Lower leg skin (tissue), 4 donors: ENCODE results near the gene PANK3. TPM values are rescaled to one million over a fixed set of nuclear protein-coding genes. Genes with fewer than 3 reads are reported as not detected.

Experiments
- DNase-seq, 2 donors: peaks; one replicate each; pipeline ENCODE4 v3.0.0-alpha.2; 2019; ENCODE audit warnings: low spot score in 2 of 2
- H3K4me3 ChIP-seq: fragments of 200-600 bp; sonication (generic); 2 replicates; pipeline ENCODE4 v1.5.1; 2017; ENCODE audit warnings: mild to moderate bottlenecking, low read depth; ENCODE audit not compliant: poor library complexity, severe bottlenecking
- POLR2A ChIP-seq, 2 donors: fragments of 450-650 bp; IDR thresholded peaks; one replicate each; pipeline ENCODE4 v1.6.1; 2016 to 2017; ENCODE audit warnings: antibody characterized with exemption in 2 of 2, mild to moderate bottlenecking in 1 of 2, moderate library complexity in 1 of 2
- WGBS, 2 donors: methylation state at CpG; one replicate each; pipeline ENCODE4 v1.1.5; 2018; 5-methylcytosine and 5-hydroxymethylcytosine counted together
- intact Hi-C: fragments of 100-400 bp; cut with DNase I; formaldehyde crosslinking; loops from one replicate; pipeline ENCODE4 v1.15.0; 2023; ENCODE audit warnings: low total_unique reads
- total RNA-seq, 4 donors: library from RNA; depleted of rRNA; stranded (reverse); fragments of >200 nt; gene quantifications; one replicate each; pipeline ENCODE4 v1.1.0, GENCODE V29; 2016
- TF ChIP-seq, protein P1 (sequence below), 3 donors: fragments of 450-650 bp; IDR thresholded peaks; one replicate each; pipeline ENCODE4 v1.5.1; 2016; ENCODE audit warnings: antibody characterized with exemption in 3 of 3, mild to moderate bottlenecking in 3 of 3, moderate library complexity in 2 of 3

Gene PANK3
- total RNA-seq, 4 donors from 2014 or later: 31.3 to 46.2 (median 38.2) TPM

DNA sequence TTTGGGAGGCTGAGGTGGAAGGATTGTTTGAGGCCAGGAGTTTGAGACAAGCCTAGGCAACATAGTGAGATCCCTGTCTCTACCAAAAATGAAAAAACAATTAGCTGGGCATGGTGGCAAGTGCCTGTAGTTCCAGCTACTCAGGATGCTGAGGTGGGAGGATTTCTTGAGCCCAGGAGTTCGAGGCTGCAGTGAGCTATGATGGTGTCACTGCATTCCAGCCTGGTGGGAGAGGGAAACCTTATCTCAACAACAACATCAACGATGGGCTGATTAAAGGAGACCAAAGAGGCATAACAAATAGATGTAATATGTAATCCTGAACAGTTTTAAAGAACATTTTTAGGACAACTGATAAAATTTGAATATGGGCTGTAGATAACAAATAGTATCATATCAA is 34.2 kb upstream of the PANK3 start:
- no peak overlapping the region for H3K4me3 ChIP-seq
- no peak for TF ChIP-seq POLR2A (IDR thresholded peaks at IDR 0.05)
- TF ChIP-seq, protein P1, sequence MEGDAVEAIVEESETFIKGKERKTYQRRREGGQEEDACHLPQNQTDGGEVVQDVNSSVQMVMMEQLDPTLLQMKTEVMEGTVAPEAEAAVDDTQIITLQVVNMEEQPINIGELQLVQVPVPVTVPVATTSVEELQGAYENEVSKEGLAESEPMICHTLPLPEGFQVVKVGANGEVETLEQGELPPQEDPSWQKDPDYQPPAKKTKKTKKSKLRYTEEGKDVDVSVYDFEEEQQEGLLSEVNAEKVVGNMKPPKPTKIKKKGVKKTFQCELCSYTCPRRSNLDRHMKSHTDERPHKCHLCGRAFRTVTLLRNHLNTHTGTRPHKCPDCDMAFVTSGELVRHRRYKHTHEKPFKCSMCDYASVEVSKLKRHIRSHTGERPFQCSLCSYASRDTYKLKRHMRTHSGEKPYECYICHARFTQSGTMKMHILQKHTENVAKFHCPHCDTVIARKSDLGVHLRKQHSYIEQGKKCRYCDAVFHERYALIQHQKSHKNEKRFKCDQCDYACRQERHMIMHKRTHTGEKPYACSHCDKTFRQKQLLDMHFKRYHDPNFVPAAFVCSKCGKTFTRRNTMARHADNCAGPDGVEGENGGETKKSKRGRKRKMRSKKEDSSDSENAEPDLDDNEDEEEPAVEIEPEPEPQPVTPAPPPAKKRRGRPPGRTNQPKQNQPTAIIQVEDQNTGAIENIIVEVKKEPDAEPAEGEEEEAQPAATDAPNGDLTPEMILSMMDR (IDR thresholded peaks at IDR 0.05): no peak
- intact Hi-C loops: no loop called here
- 52 to 66% methylated on average over 2 of the region's 2 CpGs for WGBS, 2 donors
- DNase-seq: no peak

- WGBS, 2 donors: 35 to 38% methylated on average over 2 of the region's 2 CpGs
- no peak for DNase-seq
- no peak for TF ChIP-seq POLR2A (IDR thresholded peaks at IDR 0.05)
- intact Hi-C loops: no loop called here
- H3K4me3 ChIP-seq: no peak overlapping the region
These were observed 33.8 kb upstream of the PANK3 start for GRCh38 chr5:168612996-168613395.

GRCh38 chr5:168612123-168612522 is 33.0 kb upstream of the PANK3 start:
- DNase-seq: no peak
- TF ChIP-seq POLR2A (IDR thresholded peaks at IDR 0.05): no peak
- no peak overlapping the region for H3K4me3 ChIP-seq
- intact Hi-C loops: no loop called here
- WGBS, 2 donors: 72 to 81% methylated on average over 4 of the region's 4 CpGs

DNA sequence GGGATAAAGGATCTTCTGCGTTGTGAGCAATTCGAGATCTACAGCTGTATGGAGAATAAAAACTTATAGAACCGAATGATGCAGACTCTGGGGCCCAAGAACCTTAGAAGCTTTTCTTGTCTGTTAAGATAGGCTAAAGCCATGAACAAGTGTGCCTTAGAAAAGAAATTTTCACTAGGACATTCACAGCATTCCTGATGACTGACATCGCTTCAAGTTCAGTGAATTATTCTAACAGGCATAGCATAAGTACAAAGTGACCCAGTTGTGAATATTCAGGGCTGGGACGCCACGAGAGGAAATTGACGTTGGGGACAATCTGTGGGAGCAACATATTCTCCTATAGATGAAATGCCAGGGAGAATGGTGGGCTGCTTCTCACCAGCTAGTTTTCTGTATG is 32.0 kb upstream of the PANK3 start:
- no peak overlapping the region for H3K4me3 ChIP-seq
- WGBS, 2 donors: 69 to 76% methylated on average over 7 of the region's 7 CpGs
- no peak for DNase-seq
- TF ChIP-seq, protein P1 (IDR thresholded peaks at IDR 0.05): no peak
- TF ChIP-seq POLR2A (IDR thresholded peaks at IDR 0.05): no peak
- intact Hi-C loops: no loop called here

DNA sequence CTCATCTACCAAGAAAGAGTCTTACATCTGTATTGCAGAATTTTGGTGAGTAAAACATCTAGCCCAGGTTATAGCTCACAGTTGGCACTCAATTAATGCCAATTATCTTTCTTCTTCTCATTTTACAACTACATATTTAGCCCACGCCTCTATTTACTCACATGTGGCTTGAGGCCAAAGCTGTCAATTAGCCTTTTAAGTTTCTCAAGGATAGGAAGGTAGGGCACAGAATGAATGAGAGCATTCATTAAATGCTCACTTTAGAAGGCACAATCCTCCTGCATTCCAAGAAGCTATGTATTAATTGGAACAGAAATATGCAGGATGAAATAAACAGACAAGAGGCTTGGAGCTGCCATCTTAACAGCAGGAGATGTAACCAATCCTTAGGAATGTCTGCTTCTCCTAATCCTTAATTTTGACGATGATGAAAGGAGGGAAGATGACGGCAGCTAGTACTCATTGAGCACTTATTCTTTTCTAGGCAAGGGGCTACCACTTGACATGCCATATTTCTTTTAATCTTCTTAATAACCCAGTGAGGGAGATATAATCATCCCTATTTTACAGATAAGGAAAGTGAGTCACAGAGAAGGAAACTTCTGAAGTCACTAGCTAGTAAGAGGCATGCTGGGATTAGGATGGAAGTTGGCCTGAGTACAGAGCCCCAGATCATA is 30.8 kb upstream of the PANK3 start:
- H3K4me3 ChIP-seq: no peak overlapping the region
- no peak for DNase-seq
- TF ChIP-seq POLR2A (IDR thresholded peaks at IDR 0.05): no peak
- TF ChIP-seq, protein P1 (IDR thresholded peaks at IDR 0.05): no peak
- 69 to 70% methylated on average over 3 of the region's 3 CpGs for WGBS, 2 donors
- intact Hi-C loops: no loop called here

- intact Hi-C loops: no loop called here
- H3K4me3 ChIP-seq: no peak overlapping the region
- WGBS, 2 donors: 66 to 82% methylated on average over 2 of the region's 2 CpGs
- TF ChIP-seq, protein P1 (IDR thresholded peaks at IDR 0.05): no peak
- no peak for TF ChIP-seq POLR2A (IDR thresholded peaks at IDR 0.05)
- DNase-seq: no peak
These were observed 29.7 kb upstream of the PANK3 start for GRCh38 chr5:168608821-168609220.

GRCh38 chr5:168608386-168608785 is 29.2 kb upstream of the PANK3 start:
- intact Hi-C loops: no loop called here
- no peak for DNase-seq
- H3K4me3 ChIP-seq: no peak overlapping the region
- 49 to 58% methylated on average over 6 of the region's 6 CpGs for WGBS, 2 donors
- TF ChIP-seq POLR2A (IDR thresholded peaks at IDR 0.05): no peak
- TF ChIP-seq, protein P1 (IDR thresholded peaks at IDR 0.05): no peak
